SU-DHL-6 (cell line): ENCODE results near the gene CDC25C.

Experiments
- H2AFZ ChIP-seq: fragments of 200-600 bp; sonication (generic); 2 replicates; pipeline ENCODE4 v1.6.1; 2014; ENCODE audit warnings: low read depth, mild to moderate bottlenecking, moderate library complexity, mixed read lengths, antibody characterized with exemption, low read length; ENCODE audit not compliant: severe bottlenecking
- H3F3A ChIP-seq: fragments of 200-600 bp; shearing (Covaris generic); 2 replicates; pipeline ENCODE4 v1.6.0; 2016; ENCODE audit warnings: antibody characterized with exemption, mild to moderate bottlenecking; ENCODE audit not compliant: insufficient read depth
- H3K27ac ChIP-seq: fragments of 200-600 bp; sonication (generic); 2 replicates; pipeline ENCODE4 v1.5.1; 2016; ENCODE audit warnings: low read depth, mild to moderate bottlenecking, low read length, moderate library complexity, mixed read lengths
- H3K27me3 ChIP-seq: fragments of 200-600 bp; sonication (generic), shearing (Covaris generic); 2 replicates; pipeline ENCODE4 v1.6.0; 2014; ENCODE audit warnings: mild to moderate bottlenecking, low read length
- H3K36me3 ChIP-seq: fragments of 200-600 bp; sonication (generic); 2 replicates; pipeline ENCODE4 v1.6.1; 2014; ENCODE audit warnings: mild to moderate bottlenecking, low read length, mixed read lengths
- H3K4me2 ChIP-seq: fragments of 300-600, 200-600 bp; shearing (Covaris generic), sonication (generic); 2 replicates; pipeline ENCODE4 v1.6.0; 2014; ENCODE audit warnings: low read length, low read depth, mild to moderate bottlenecking; ENCODE audit not compliant: poor library complexity, severe bottlenecking
- H3K4me3 ChIP-seq: fragments of 200-600 bp; sonication (generic); 2 replicates; pipeline ENCODE4 v1.5.1; 2014; ENCODE audit warnings: antibody characterized with exemption, low read length, mild to moderate bottlenecking, mixed read lengths; ENCODE audit not compliant: insufficient read depth, poor library complexity, severe bottlenecking
- H3K79me2 ChIP-seq: fragments of 200-600 bp; sonication (generic); 2 replicates; pipeline ENCODE4 v1.6.1; 2014; ENCODE audit warnings: mild to moderate bottlenecking, low read length, moderate library complexity; ENCODE audit not compliant: insufficient read depth
- H3K9ac ChIP-seq: fragments of 200-600 bp; sonication (generic); 2 replicates; pipeline ENCODE4 v1.7.0; 2014; ENCODE audit warnings: mild to moderate bottlenecking, low read length
- H3K9me2 ChIP-seq: fragments of 200-600 bp; sonication (generic); replicated peaks from 2 replicates; pipeline ENCODE4 v1.6.1; 2014; ENCODE audit warnings: low read length; ENCODE audit not compliant: insufficient read depth
- H3K9me3 ChIP-seq: fragments of 200-600 bp; sonication (generic); 2 replicates; pipeline ENCODE4 v1.6.1; 2014; ENCODE audit warnings: low read length, mixed read lengths; ENCODE audit not compliant: insufficient read depth
- H4K20me1 ChIP-seq: fragments of 200-600 bp; sonication (generic); 2 replicates; pipeline ENCODE4 v1.6.1; 2014; ENCODE audit warnings: low read depth, mild to moderate bottlenecking, antibody characterized with exemption, low read length, moderate library complexity, mixed read lengths
- CTCF ChIP-seq: fragments of 200-600 bp; sonication (generic); IDR thresholded peaks from one replicate; pipeline ENCODE4 v1.5.1; 2017; ENCODE audit warnings: antibody characterized with exemption, mild to moderate bottlenecking, low read length, moderate library complexity; ENCODE audit not compliant: insufficient read depth, poor library complexity, severe bottlenecking
- EZH2phosphoT487 ChIP-seq: fragments of 200-600 bp; sonication (generic), shearing (Covaris generic); conservative IDR thresholded peaks from 2 replicates; pipeline ENCODE4 v1.6.1; 2018; ENCODE audit warnings: mild to moderate bottlenecking, antibody characterized with exemption, low read length, moderate library complexity, mixed read lengths

Gene CDC25C

GRCh38 chr5:138240650-138241385, 90.8 kb downstream of the CDC25C start:
- Histone ChIP-seq H3K9me2 (no peaks in the 10 kb centered on the region), H3K9ac (no peak overlapping the region), H4K20me1 (no peaks in the 10 kb centered on the region), H3K27ac (no peak overlapping the region), H3K9me3 (no peaks in the 10 kb centered on the region), H3F3A (no peaks in the 10 kb centered on the region), H3K27me3 (no peaks in the 10 kb centered on the region), H3K79me2 (no peaks in the 10 kb centered on the region), H3K4me2 (no peak overlapping the region), H2AFZ (no peak overlapping the region), H3K36me3 (no peaks in the 10 kb centered on the region), H3K4me3 (no peak overlapping the region)
- TF ChIP-seq CTCF = no peak
- no peak for TF ChIP-seq EZH2phosphoT487

- H3K27ac ChIP-seq = no peak overlapping the region
- H3K27me3 ChIP-seq = no peaks in the 10 kb centered on the region
- TF ChIP-seq CTCF = no peak
- TF ChIP-seq EZH2phosphoT487 = no peak
- H3K4me2 ChIP-seq = no peak overlapping the region
- no peaks in the 10 kb centered on the region for H3F3A ChIP-seq
- H3K9me2 ChIP-seq = no peaks in the 10 kb centered on the region
- H3K79me2 ChIP-seq = no peaks in the 10 kb centered on the region
- no peak overlapping the region for H3K4me3 ChIP-seq
- H3K9ac ChIP-seq = no peak overlapping the region
- no peaks in the 10 kb centered on the region for H4K20me1 ChIP-seq
- H3K36me3 ChIP-seq = no peaks in the 10 kb centered on the region
- no peaks in the 10 kb centered on the region for H3K9me3 ChIP-seq
- no peak overlapping the region for H2AFZ ChIP-seq
Observed at GRCh38 chr5:138238034-138238433, 93.6 kb downstream of the CDC25C start.
